Stimulated activated memory B cell treated with anti-CD40 and anti-IgM and Interleukin-4, amounts not matched to agents 10 μg/mL and 1 μg/mL and 100 μg/mL, for 72 hours (primary cell): ENCODE measurements around the gene OSBP2.
"Not testable (repeated sequence)": the region's sequence is repeated elsewhere in the genome, so short reads cannot be mapped to it uniquely, and the experiment has no call there.

Experiments
- ATAC-seq: fragments of 150-1000 bp; cut with Tn5 transposase; 2 replicates; pipeline ENCODE4 v1.10.0; 2021
- H3K27ac Mint-ChIP-seq: one replicate; pipeline ENCODE4 v1.8.0; 2022; ENCODE audit warnings: mild to moderate bottlenecking, mixed read lengths
- H3K27me3 Mint-ChIP-seq: one replicate; pipeline ENCODE4 v1.8.0; 2022; ENCODE audit warnings: mixed read lengths
- H3K36me3 Mint-ChIP-seq: one replicate; pipeline ENCODE4 v1.8.0; 2022; ENCODE audit warnings: mixed read lengths
- H3K4me1 Mint-ChIP-seq: one replicate; pipeline ENCODE4 v1.8.0; 2022; ENCODE audit warnings: mixed read lengths
- H3K4me3 Mint-ChIP-seq: one replicate; pipeline ENCODE4 v1.8.0; 2022; ENCODE audit warnings: mild to moderate bottlenecking, moderate library complexity, mixed read lengths
- H3K9me3 Mint-ChIP-seq: one replicate; pipeline ENCODE4 v1.8.0; 2022; ENCODE audit warnings: mixed read lengths

The OSBP2 gene

DNA sequence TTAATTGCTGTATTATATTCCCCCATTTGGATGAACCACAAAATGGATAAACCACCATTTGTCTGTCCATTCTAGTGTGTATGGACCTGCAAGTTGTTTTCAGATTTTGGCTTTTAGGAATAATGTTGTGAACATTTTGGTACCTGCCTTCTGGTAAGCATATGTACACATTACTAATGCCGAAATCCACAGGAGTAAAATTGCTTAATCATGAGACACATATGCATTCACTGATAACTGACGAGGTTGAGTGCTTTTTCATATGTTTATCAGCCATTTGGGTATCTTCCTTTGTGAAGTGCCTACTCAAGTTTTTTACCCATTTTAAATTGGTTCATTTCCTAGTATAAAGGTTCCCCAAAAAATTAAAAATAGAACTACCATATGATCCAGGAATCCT is 34.2 kb downstream of the OSBP2 start:
- no peaks in the 10 kb centered on the region for H3K9me3 Mint-ChIP-seq
- no peak overlapping the region for H3K27ac Mint-ChIP-seq

DNA sequence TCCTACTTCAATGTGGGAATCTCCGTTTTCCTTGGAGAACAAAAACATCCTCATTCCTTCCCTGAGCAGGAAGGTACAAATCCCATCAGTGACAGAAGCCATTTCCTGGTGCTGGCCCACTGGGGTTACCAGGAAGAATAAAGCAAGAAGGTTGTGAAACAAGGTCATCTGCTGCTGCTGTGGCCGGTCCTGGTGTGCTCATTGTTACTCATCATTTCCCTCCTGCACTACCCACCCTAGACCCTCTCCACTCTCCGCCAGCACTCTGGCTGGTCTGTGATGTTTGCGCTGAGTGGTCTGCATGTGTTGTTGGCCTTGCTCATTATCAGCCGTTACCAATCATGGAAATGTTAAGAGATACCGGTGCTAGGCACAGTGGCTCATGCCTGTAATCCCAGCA is 37.0 kb downstream of the OSBP2 start:
- H3K27ac Mint-ChIP-seq, result no peak overlapping the region
- no peaks in the 10 kb centered on the region for H3K9me3 Mint-ChIP-seq
- no peak for ATAC-seq
- H3K4me3 Mint-ChIP-seq, result no peak overlapping the region
- H3K27me3 Mint-ChIP-seq, result no peaks in the 10 kb centered on the region
- H3K36me3 Mint-ChIP-seq, result no peaks in the 10 kb centered on the region
- H3K4me1 Mint-ChIP-seq, result no peaks in the 10 kb centered on the region

More for the DNA sequence above, 34.2 kb downstream of the OSBP2 start:
- no peak for ATAC-seq
- H3K4me1 Mint-ChIP-seq, result no peaks in the 10 kb centered on the region
- no peaks in the 10 kb centered on the region for H3K27me3 Mint-ChIP-seq
- no peaks in the 10 kb centered on the region for H3K36me3 Mint-ChIP-seq
- no peak overlapping the region for H3K4me3 Mint-ChIP-seq

DNA sequence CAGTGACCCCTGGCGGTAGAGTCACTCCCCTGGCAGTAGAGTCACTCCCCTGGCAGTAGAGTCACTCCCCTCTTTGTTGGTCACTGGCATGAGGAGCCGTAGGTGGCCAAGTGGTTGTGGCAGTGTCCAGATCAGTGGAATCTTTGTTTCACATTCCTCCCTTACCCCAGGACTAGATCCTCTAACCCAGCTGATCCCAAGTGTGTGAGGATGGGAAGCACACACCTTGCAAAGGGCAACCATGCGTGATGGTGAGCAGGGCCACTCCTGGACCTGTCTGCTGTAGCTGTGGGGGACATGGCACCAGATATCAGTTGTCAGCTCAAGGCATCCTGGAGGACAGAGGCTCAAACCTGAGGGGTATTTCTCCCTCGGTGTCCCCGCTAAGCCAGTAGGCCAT is 37.8 kb downstream of the OSBP2 start:
- Mint-ChIP-seq H3K4me1 (no peaks in the 10 kb centered on the region), H3K36me3 (no peaks in the 10 kb centered on the region), H3K27me3 (no peaks in the 10 kb centered on the region), H3K9me3 (no peaks in the 10 kb centered on the region), H3K27ac (no peak overlapping the region), H3K4me3 (no peak overlapping the region)
- ATAC-seq, result no peak

DNA sequence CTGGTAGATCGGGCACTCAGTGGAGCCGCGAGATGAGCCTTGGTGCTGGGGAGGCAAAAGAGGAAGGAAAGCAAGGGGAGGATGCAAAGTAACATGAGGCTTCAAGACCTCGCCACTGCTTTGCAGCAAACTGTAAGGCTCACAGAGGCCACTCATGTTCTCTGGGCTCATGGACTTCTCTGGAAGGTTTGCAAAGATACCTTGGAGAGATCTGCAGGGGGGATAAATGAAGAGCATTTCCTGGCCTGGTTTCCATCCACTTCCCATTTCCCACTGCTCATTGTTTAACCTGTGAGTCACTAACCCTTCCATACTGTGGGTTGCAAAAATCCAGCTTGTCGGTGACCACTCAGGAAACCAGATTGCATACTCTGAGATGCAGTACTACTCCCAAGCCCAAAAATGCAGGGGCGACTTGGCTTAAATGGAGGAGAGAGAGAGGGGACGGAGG is 38.5 kb downstream of the OSBP2 start:
- ATAC-seq, result no peak
- no peak overlapping the region for H3K27ac Mint-ChIP-seq
- no peaks in the 10 kb centered on the region for H3K9me3 Mint-ChIP-seq
- H3K4me1 Mint-ChIP-seq, result no peaks in the 10 kb centered on the region
- H3K4me3 Mint-ChIP-seq, result no peak overlapping the region
- H3K36me3 Mint-ChIP-seq, result no peaks in the 10 kb centered on the region
- H3K27me3 Mint-ChIP-seq, result peaks cover 7% of the 10 kb centered on the region

DNA sequence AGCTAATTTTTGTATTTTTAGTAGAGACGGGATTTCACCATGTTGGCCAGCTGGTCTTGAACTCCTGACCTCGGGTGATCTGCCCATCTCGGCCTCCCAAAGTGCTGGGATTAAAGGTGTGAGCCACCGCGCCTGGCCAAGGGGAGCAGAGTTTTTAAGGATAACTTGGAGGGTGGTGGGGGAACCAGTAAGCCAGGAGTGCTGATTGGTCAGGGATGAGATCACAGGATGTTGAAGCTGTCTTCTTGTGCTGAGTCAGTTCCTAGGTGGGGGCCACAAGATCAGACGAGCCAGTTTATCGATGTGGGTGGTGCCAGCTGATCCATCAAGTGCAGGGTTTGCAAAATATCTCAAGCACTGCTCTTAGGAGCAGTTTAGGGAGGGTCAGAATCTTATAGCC is 45.3 kb downstream of the OSBP2 start:
- H3K4me3 Mint-ChIP-seq, H3K36me3 Mint-ChIP-seq, H3K9me3 Mint-ChIP-seq, ATAC-seq, H3K27ac Mint-ChIP-seq: not testable (repeated sequence)
- peaks cover 52% of the 10 kb centered on the region for H3K27me3 Mint-ChIP-seq
- H3K4me1 Mint-ChIP-seq, result peaks cover 17% of the 10 kb centered on the region

DNA sequence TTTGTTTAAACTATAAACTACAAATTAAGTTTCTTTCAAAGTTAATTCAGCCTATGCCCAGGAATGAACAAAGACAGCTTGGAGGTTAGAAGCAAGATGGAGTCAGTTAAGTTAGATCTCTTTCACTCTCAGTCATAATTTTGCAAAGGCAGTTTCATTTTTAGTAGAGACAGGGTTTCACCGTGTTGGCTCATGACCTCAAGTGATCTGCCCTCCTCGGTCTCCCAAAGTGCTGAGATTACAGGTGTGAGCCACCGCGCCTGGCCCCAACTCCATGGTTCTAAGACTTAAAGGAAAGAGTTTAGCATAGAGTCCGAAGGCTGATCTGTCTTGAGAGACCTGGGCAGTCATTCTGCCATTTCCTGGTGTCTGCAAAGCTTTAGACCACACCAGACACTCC is 45.8 kb downstream of the OSBP2 start:
- H3K27ac Mint-ChIP-seq, H3K9me3 Mint-ChIP-seq, H3K36me3 Mint-ChIP-seq, H3K4me3 Mint-ChIP-seq: not testable (repeated sequence)
- ATAC-seq, result peak; percentile 73
- peaks cover 17% of the 10 kb centered on the region for H3K4me1 Mint-ChIP-seq
- peaks cover 52% of the 10 kb centered on the region for H3K27me3 Mint-ChIP-seq

DNA sequence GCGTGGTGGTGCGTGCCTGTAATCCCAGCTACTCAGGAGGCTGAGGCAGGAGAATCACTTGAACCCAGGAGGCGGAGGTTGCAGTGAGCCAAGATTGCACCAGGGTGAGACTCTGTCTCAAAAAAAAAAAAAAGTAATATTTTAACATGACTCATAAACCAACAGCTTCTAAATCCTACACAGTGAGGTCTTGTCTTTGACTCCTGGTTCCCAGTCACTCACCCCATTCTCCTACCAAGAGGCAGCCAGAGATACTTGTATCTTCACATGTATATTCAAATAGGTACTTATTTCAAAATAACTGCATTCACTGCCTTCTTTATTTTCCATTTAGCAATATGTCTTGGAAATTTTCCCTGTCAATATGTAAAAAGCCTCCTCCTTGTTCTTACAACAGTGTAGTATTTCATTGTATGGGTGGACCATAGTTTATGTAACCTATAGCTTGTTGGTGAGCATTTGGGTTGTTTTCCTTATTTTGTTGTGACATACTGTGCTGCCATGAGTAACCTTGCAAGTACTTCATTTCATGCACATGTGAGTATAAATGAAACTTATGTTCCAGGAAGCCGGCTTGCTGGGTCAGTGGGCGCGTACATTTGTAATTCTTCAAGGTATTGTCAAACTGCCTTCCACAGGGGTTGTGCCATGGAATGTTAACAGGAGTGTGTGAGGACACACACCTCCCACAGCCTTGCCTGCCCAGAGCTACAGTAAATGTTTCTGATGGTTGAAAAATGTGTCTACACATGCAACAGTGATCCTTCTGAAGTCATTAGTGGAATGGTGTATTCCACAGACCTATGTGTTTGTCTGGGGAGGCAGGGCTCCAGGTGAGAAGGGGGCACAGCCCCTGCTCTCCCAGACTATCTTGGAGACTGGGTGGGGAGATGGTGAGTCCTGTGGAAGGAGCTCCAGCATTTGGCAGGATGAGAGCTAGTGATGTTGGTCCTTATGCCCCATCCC is 47.9 kb downstream of the OSBP2 start:
- no peaks in the 10 kb centered on the region for H3K36me3 Mint-ChIP-seq
- H3K27me3 Mint-ChIP-seq, result peaks cover 51% of the 10 kb centered on the region
- no peak overlapping the region for H3K4me3 Mint-ChIP-seq
- ATAC-seq, result no peak
- H3K27ac Mint-ChIP-seq, result no peak overlapping the region
- H3K9me3 Mint-ChIP-seq, result no peaks in the 10 kb centered on the region
- H3K4me1 Mint-ChIP-seq, result peaks cover 17% of the 10 kb centered on the region

DNA sequence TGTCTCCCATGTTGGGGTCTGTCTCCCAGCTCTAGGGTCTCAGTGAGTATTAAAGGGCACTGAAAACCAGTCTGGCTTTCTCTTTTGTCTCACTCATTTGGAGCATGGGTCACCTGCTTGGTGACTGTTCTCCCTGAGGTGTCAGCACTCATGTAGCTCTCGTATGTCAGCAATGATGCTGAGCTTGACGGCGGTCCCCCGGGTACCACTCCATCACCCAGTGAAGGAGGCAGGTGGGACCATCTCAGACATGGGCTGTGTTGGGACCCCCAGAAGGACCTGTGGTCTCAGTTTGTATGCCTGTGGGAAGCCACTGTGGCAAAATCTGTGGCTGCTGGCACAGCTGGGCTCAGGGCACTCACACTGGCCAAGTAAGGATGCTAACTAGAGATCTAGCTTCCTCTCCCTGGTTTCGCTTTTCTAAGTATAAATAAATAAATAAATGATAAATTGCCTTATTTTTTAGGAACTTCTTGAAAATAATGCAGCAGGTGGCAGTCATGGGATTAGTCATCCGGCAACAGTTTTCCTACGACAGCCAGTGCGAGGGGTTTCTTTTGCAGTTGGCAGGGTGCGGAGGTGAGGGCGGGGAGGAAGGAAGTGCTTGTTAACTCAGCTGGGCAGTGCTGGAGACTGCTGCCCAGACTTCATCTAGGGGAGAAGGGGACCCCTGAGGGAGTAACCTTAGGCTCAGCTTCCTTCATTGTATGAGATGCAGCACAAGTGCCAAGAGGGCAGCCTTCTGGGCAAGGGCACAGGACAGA is 48.8 kb downstream of the OSBP2 start:
- H3K36me3 Mint-ChIP-seq, result no peaks in the 10 kb centered on the region
- H3K27me3 Mint-ChIP-seq, result peaks cover 43% of the 10 kb centered on the region
- no peaks in the 10 kb centered on the region for H3K9me3 Mint-ChIP-seq
- no peak for ATAC-seq
- no peak overlapping the region for H3K27ac Mint-ChIP-seq
- peaks cover 17% of the 10 kb centered on the region for H3K4me1 Mint-ChIP-seq
- no peak overlapping the region for H3K4me3 Mint-ChIP-seq

DNA sequence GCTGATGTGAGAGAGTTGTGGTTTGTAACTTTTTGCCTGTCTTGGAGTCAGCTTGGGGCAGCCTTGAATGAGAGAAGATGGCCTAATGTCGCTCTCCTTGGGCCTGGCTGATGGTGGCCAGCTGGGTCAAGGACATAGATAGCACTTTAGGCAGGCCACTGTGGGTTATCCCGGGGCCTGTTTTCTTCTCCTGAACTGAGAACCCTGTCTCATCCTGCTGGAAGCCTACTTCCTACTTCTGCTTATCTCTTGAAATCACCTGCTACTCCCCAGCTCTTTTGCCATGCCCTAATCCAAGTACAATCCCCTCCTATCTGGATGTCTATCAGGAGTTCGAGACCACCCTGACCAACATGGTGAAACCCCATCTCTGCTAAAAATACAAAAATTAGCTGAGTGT is 49.5 kb downstream of the OSBP2 start:
- ATAC-seq, result no peak
- H3K36me3 Mint-ChIP-seq, result no peaks in the 10 kb centered on the region
- H3K9me3 Mint-ChIP-seq, result no peaks in the 10 kb centered on the region
- peaks cover 35% of the 10 kb centered on the region for H3K27me3 Mint-ChIP-seq
- H3K27ac Mint-ChIP-seq, result no peak overlapping the region
- peaks cover 17% of the 10 kb centered on the region for H3K4me1 Mint-ChIP-seq
- H3K4me3 Mint-ChIP-seq, result no peak overlapping the region

DNA sequence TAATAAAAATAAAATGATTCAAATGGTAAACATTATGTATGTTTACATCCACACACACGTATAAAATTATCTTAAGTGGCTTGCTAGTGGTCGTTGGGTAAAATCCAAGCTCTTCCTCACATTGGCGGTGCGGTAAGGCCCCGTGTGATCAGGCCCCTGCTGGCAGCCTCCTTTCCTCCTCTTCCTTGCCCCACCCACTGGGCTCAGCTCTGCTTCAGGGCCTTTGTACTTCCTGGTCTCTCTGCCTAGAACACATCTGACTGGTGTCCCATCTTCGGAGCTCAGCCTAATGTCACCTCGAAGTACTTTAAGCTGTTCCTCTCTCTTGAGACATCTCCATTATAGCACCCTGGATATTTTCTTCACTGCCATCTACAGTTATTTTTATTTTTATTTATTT is 52.8 kb downstream of the OSBP2 start:
- ATAC-seq, result no peak
- Mint-ChIP-seq H3K4me3 (no peak overlapping the region), H3K27ac (no peak overlapping the region), H3K9me3 (no peaks in the 10 kb centered on the region), H3K27me3 (peaks cover 10% of the 10 kb centered on the region), H3K36me3 (no peaks in the 10 kb centered on the region), H3K4me1 (peaks cover 15% of the 10 kb centered on the region)

DNA sequence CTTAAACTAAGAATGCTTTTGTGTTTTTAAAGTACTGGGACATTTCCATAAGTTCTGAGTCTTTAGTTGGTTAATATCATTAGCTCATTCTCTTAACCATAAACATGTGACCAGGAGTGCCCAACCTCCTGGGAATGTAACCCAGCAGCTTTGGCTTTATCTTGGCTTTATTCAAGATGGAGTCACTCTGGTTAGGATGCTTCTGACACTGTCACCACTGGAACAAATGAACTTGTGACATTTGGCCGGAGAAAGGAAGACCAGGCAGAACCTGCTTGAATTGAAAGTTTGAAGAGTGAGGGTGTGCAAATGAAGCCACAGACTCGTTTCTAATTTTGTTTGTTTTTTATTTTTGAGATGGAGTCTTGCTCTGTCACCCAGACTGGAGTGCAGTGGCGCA is 54.6 kb downstream of the OSBP2 start:
- no peak for ATAC-seq
- Mint-ChIP-seq H3K36me3 (no peaks in the 10 kb centered on the region), H3K4me3 (no peak overlapping the region), H3K27me3 (no peaks in the 10 kb centered on the region), H3K9me3 (peaks cover 4% of the 10 kb centered on the region), H3K27ac (no peak overlapping the region), H3K4me1 (no peaks in the 10 kb centered on the region)

DNA sequence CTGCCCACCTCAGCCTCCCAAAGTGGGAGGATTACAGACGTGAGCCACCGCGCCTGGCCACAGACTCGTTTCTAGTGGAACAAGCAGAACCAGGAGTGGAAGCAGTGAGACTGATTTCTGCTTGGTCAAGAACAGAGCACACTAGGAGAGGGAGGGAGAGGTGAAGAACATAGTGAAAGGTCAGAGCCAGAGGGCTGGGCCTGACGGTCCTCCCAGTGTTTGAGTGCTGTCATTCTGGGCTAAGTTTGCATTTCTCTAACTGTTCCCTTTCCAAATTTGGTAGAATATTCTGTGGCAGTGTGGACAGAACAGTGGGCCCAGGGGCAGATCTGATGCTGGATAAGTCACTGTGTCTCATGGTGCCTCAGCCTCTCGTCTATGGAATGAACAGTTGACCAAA is 55.2 kb downstream of the OSBP2 start:
- no peak overlapping the region for H3K4me3 Mint-ChIP-seq
- H3K27ac Mint-ChIP-seq, result no peak overlapping the region
- no peaks in the 10 kb centered on the region for H3K27me3 Mint-ChIP-seq
- H3K4me1 Mint-ChIP-seq, result no peaks in the 10 kb centered on the region
- H3K9me3 Mint-ChIP-seq, result peaks cover 4% of the 10 kb centered on the region
- ATAC-seq, result no peak
- H3K36me3 Mint-ChIP-seq, result no peaks in the 10 kb centered on the region

DNA sequence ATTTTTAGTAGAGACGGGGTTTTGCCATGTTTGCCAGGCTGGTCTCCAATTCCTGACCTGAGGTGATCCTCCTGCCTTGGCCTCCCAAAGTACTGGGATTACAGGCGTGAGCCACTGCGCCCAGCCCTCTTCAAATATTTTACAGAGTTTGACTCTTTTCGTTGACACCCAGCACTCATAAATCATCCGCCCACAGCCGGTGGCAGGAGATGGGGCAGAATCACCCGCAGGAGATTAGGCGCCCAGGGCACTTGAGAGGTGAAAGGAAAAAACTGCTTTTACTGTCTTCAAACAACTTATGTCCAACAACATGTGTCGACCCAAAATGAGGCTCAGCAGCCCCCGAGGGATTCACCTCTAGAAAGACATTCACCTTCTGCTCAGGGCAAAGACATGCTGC is 56.9 kb downstream of the OSBP2 start:
- H3K36me3 Mint-ChIP-seq, result no peaks in the 10 kb centered on the region
- H3K27ac Mint-ChIP-seq, result no peak overlapping the region
- H3K4me1 Mint-ChIP-seq, result no peaks in the 10 kb centered on the region
- ATAC-seq, result no peak
- peaks cover 4% of the 10 kb centered on the region for H3K9me3 Mint-ChIP-seq
- H3K27me3 Mint-ChIP-seq, result peaks cover 9% of the 10 kb centered on the region
- no peak overlapping the region for H3K4me3 Mint-ChIP-seq

DNA sequence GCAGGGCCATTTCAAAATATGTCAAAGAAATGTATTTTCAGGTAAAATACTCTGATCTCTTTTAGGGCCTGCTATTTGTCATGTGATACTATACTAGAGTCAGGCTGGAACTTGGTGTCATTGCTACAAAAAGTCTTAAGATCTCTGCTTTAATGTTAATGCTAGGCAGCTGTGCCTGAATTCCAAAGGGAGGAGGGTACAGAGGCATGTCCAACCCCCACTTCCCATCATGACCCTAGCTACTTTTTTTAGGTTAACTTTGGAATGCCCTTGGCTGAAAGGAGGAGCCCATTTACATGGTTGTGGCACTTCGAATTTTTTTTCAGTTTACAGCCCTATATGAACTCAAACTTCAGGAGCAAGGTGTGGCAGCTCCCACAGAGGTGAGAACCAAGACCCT is 58.1 kb downstream of the OSBP2 start:
- Mint-ChIP-seq H3K4me3 (no peak overlapping the region), H3K36me3 (no peaks in the 10 kb centered on the region), H3K9me3 (peaks cover 4% of the 10 kb centered on the region), H3K27ac (no peak overlapping the region), H3K4me1 (no peaks in the 10 kb centered on the region), H3K27me3 (peaks cover 16% of the 10 kb centered on the region)
- ATAC-seq, result no peak

DNA sequence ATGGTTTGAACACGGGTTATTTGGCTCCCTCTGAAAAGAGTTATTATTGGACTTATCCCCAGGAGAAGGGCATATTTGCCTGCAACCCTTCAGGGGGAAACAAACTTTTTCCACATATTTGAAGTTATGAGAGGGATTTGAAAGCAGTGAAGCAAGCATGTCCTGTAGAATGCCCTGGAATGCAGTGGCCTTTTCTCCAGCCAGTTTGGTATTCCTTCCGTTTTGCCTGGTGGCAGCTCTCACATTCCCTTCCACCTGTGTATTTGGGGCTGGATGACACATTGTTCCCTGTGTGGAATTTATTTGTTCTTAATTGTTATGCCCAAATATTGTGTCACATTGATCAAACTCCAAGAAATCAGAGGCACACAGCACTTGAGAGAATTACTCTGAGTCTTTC is 59.0 kb downstream of the OSBP2 start:
- Mint-ChIP-seq H3K4me1 (no peaks in the 10 kb centered on the region), H3K36me3 (no peaks in the 10 kb centered on the region), H3K27me3 (peaks cover 19% of the 10 kb centered on the region), H3K4me3 (no peak overlapping the region), H3K9me3 (peaks cover 4% of the 10 kb centered on the region), H3K27ac (no peak overlapping the region)
- no peak for ATAC-seq

DNA sequence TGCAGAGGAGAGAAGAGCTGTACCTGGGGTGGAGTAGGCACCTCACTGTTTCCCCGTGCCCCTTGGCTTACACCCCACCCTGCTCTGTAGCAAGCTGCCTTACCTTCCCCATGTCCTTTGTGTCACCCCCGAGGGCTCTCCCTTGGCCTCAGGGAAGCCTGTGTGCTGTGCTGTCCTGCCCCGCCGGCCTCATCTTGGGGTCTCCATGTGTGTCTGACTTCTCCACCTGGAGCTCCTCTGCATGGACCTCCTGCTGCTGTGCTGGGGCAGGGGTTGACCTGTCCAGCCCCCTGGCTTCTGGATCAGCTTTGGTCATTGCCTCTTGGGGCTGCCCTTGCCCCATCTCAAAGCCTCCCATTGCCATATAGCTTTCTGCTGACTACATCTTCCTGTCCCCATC is 59.8 kb downstream of the OSBP2 start:
- Mint-ChIP-seq H3K4me1 (no peaks in the 10 kb centered on the region), H3K9me3 (peaks cover 4% of the 10 kb centered on the region), H3K27ac (no peak overlapping the region), H3K36me3 (no peaks in the 10 kb centered on the region), H3K4me3 (no peak overlapping the region), H3K27me3 (peaks cover 19% of the 10 kb centered on the region)
- no peak for ATAC-seq
